Measurements from ENCODE around the gene SPNS2. TPM values are rescaled to one million over a fixed set of nuclear protein-coding genes. Genes with fewer than 3 reads are reported as not detected.

The SPNS2 gene
- total RNA-seq, 1 experiment from 2014 or later = not detected

- H3K27ac Mint-ChIP-seq (ENCODE audit: low read depth, unreplicated experiment) = no peak overlapping the region
- POLR2A ChIA-PET = interaction anchor here (0.6 kb wide), 1 partner anchor 168 kb away, joined by 3 read pairs; no protein-coding TSS in a partner anchor
- no peak for TF ChIP-seq CTCF (IDR thresholded peaks at IDR 0.05; ENCODE audit: unreplicated experiment)
- H3K4me3 Mint-ChIP-seq (ENCODE audit: unreplicated experiment) = no peak overlapping the region
- no peak for DNase-seq (ENCODE audit: unreplicated experiment)
- H3K9me3 Mint-ChIP-seq (ENCODE audit: unreplicated experiment) = no peaks in the 10 kb centered on the region
- BruUV-seq (replicated peaks) = no TSS peak
- H3K27me3 Mint-ChIP-seq (ENCODE audit: insufficient read depth, unreplicated experiment) = no peaks in the 10 kb centered on the region
- CTCF ChIA-PET = interaction anchor here (0.7 kb wide), 1 partner anchor 89 kb away, joined by 5 read pairs; no protein-coding TSS in a partner anchor
- peaks cover 6% of the 10 kb centered on the region for H3K36me3 Mint-ChIP-seq (ENCODE audit: insufficient read depth, unreplicated experiment)
- no peaks in the 10 kb centered on the region for H3K4me1 Mint-ChIP-seq (ENCODE audit: insufficient read depth, unreplicated experiment)
- intact Hi-C loops (cut with micrococcal nuclease) = no loop called here
Observed at GRCh38 chr17:4509401-4509800, 10.7 kb downstream of the SPNS2 start.

- no peaks in the 10 kb centered on the region for H3K27me3 Mint-ChIP-seq (ENCODE audit: insufficient read depth, unreplicated experiment)
- H3K36me3 Mint-ChIP-seq (ENCODE audit: insufficient read depth, unreplicated experiment) = peaks cover 6% of the 10 kb centered on the region
- TF ChIP-seq CTCF (IDR thresholded peaks at IDR 0.05; ENCODE audit: unreplicated experiment) = no peak
- intact Hi-C loops (cut with micrococcal nuclease) = no loop called here
- DNase-seq (ENCODE audit: unreplicated experiment) = no peak
- H3K9me3 Mint-ChIP-seq (ENCODE audit: unreplicated experiment) = no peaks in the 10 kb centered on the region
- H3K4me1 Mint-ChIP-seq (ENCODE audit: insufficient read depth, unreplicated experiment) = no peaks in the 10 kb centered on the region
- no peak overlapping the region for H3K27ac Mint-ChIP-seq (ENCODE audit: low read depth, unreplicated experiment)
- ChIA-PET CTCF (no interaction called here), POLR2A (no interaction called here)
- H3K4me3 Mint-ChIP-seq (ENCODE audit: unreplicated experiment) = no peak overlapping the region
- BruUV-seq (replicated peaks) = no TSS peak
Observed at GRCh38 chr17:4509923-4510617, 11.4 kb downstream of the SPNS2 start.

- DNase-seq (ENCODE audit: unreplicated experiment) = no peak
- no peak for TF ChIP-seq CTCF (IDR thresholded peaks at IDR 0.05; ENCODE audit: unreplicated experiment)
- no peak overlapping the region for H3K27ac Mint-ChIP-seq (ENCODE audit: low read depth, unreplicated experiment)
- intact Hi-C loops (cut with micrococcal nuclease) = no loop called here
- POLR2A ChIA-PET = no interaction called here
- peaks cover 6% of the 10 kb centered on the region for H3K36me3 Mint-ChIP-seq (ENCODE audit: insufficient read depth, unreplicated experiment)
- H3K9me3 Mint-ChIP-seq (ENCODE audit: unreplicated experiment) = no peaks in the 10 kb centered on the region
- BruUV-seq (replicated peaks) = no TSS peak
- CTCF ChIA-PET = no interaction called here
- no peak overlapping the region for H3K4me3 Mint-ChIP-seq (ENCODE audit: unreplicated experiment)
- no peaks in the 10 kb centered on the region for H3K4me1 Mint-ChIP-seq (ENCODE audit: insufficient read depth, unreplicated experiment)
- H3K27me3 Mint-ChIP-seq (ENCODE audit: insufficient read depth, unreplicated experiment) = no peaks in the 10 kb centered on the region
Observed at GRCh38 chr17:4510618-4510941, 11.9 kb downstream of the SPNS2 start.

GRCh38 chr17:4511199-4511932 is 12.7 kb downstream of the SPNS2 start:
- Mint-ChIP-seq H3K4me3 (ENCODE audit: unreplicated experiment) (no peak overlapping the region), H3K27me3 (ENCODE audit: insufficient read depth, unreplicated experiment) (no peaks in the 10 kb centered on the region), H3K36me3 (ENCODE audit: insufficient read depth, unreplicated experiment) (peaks cover 6% of the 10 kb centered on the region), H3K9me3 (ENCODE audit: unreplicated experiment) (no peaks in the 10 kb centered on the region), H3K27ac (ENCODE audit: low read depth, unreplicated experiment) (no peak overlapping the region), H3K4me1 (ENCODE audit: insufficient read depth, unreplicated experiment) (no peaks in the 10 kb centered on the region)
- ChIA-PET POLR2A (no interaction called here), CTCF (interaction anchor here (1.0 kb wide), 1 partner anchor 9 kb away, joined by 3 read pairs; no protein-coding TSS in a partner anchor)
- no peak for DNase-seq (ENCODE audit: unreplicated experiment)
- no TSS peak for BruUV-seq (replicated peaks)
- intact Hi-C loops (cut with micrococcal nuclease) = no loop called here
- no peak for TF ChIP-seq CTCF (IDR thresholded peaks at IDR 0.05; ENCODE audit: unreplicated experiment)
